K562 (cell line): Measurements from ENCODE around the gene DYNLT5. TPM values are rescaled to one million over a fixed set of nuclear protein-coding genes. Genes with fewer than 3 reads are reported as not detected.
A peak's percentile ranks its signal among the peaks of the same experiment; 100 is the strongest.
"Not testable (repeated sequence)": the region's sequence is repeated elsewhere in the genome, so short reads cannot be mapped to it uniquely, and the experiment has no call there.

Experiments used
- ATAC-seq: fragments of 200-7000 bp; cut with Tn5 transposase; 3 replicates; pipeline ENCODE4 v1.9.1; 2020; ENCODE audit warnings: moderate library complexity
- BruUV-seq: library from RNA; stranded (reverse); fragments of 400-500 nt; replicated peaks from 2 replicates; lab custom pipeline; 2021; lab: Mats Ljungman, UMichigan
- CTCF ChIA-PET: fragments of 300-600 bp; formaldehyde crosslinking; extraction: SDS; loops from one replicate; lab custom pipeline; 2021; ENCODE audit warnings: low intra/inter-chr PET ratio; lab: Yijun Ruan, JAX
- POLR2A ChIA-PET: fragments of 300-600, 350-650 bp; sonication (Branson Sonifier 250); formaldehyde crosslinking; extraction: SDS; loops from one replicate; lab custom pipeline; 2021; ENCODE audit warnings: antibody characterized with exemption, inconsistent platforms; lab: Yijun Ruan, JAX
- DNase-seq, 4 experiments: peaks; one replicate each; pipeline versions ENCODE4 v3.0.0 to v3.0.0-alpha.2; 2011 to 2018; ENCODE audit warnings: low spot score in 3 of 4, mixed read lengths in 3 of 4; ENCODE audit errors: extremely low read depth in 1 of 4
- FAIRE-seq: peaks from 2 replicates; lab custom pipeline; 2011; peaks lifted over from hg19 to GRCh38; lab: Jason Lieb, UNC
- H2AFZ ChIP-seq: 2 replicates; pipeline ENCODE4 v1.6.0; 2011; ENCODE audit warnings: low read depth, low read length, control low read depth, inconsistent platforms
- H3K27ac ChIP-seq: fragments of 200-600 bp; 3 replicates; pipeline ENCODE4 v1.8.0; 2011; ENCODE audit warnings: low read depth, mild to moderate bottlenecking, control low read depth, inconsistent platforms, low read length, moderate library complexity, mixed read lengths; ENCODE audit errors: extremely low read depth
- H3K27me3 ChIP-seq, 2 experiments: fragments of 300-600 bp in 1 of 2; 2 replicates in 1 of 2; 3 replicates in 1 of 2; pipeline versions ENCODE4 v1.6.0 to v1.8.0; 2011; ENCODE audit warnings: inconsistent platforms in 2 of 2, low read length in 2 of 2, mild to moderate bottlenecking in 1 of 2, mixed read lengths in 1 of 2, moderate library complexity in 1 of 2; ENCODE audit not compliant: control insufficient read depth in 2 of 2, insufficient read depth in 2 of 2
- H3K36me3 ChIP-seq: fragments of 300-600 bp; 3 replicates; pipeline ENCODE4 v1.8.0; 2011; ENCODE audit warnings: mild to moderate bottlenecking, low read length, inconsistent platforms; ENCODE audit not compliant: control insufficient read depth, insufficient read depth
- H3K4me1 ChIP-seq, 2 experiments: fragments of 200-600 bp in 1 of 2; replicated peaks in 1 of 2; 2 replicates in 1 of 2; 3 replicates in 1 of 2; pipeline versions ENCODE4 v1.5.1 to v1.8.0; 2011; ENCODE audit warnings: inconsistent platforms in 2 of 2, low read length in 2 of 2, mild to moderate bottlenecking in 1 of 2, mixed read lengths in 1 of 2, moderate library complexity in 1 of 2; ENCODE audit not compliant: control insufficient read depth in 2 of 2, insufficient read depth in 2 of 2
- H3K4me2 ChIP-seq: 2 replicates; pipeline ENCODE4 v1.6.1; 2011; ENCODE audit warnings: low read length, control low read depth, inconsistent platforms, mixed read lengths; ENCODE audit not compliant: insufficient read depth
- H3K4me3 ChIP-seq: fragments of 200-600 bp; sonication (generic), shearing (Covaris generic); 2 replicates; pipeline ENCODE4 v1.5.1; 2016; ENCODE audit warnings: control low read depth, inconsistent platforms
- H3K79me2 ChIP-seq: fragments of 200-600 bp; 3 replicates; pipeline ENCODE4 v1.8.0; 2011; ENCODE audit warnings: low read length, inconsistent platforms; ENCODE audit not compliant: control insufficient read depth, insufficient read depth
- H3K9ac ChIP-seq, 2 experiments: 2 replicates each; pipeline versions ENCODE4 v1.6.0 to v1.6.1; 2011; ENCODE audit warnings: low read depth in 2 of 2, low read length in 2 of 2, control low read depth in 1 of 2, inconsistent platforms in 1 of 2, mild to moderate bottlenecking in 1 of 2, mixed read lengths in 1 of 2; ENCODE audit not compliant: insufficient read depth in 1 of 2
- H3K9me1 ChIP-seq: one replicate; pipeline ENCODE4 v1.6.0; 2011; ENCODE audit warnings: inconsistent platforms, mild to moderate bottlenecking, low read length, moderate library complexity; ENCODE audit not compliant: control insufficient read depth, insufficient read depth
- H3K9me3 ChIP-seq: replicated peaks from 2 replicates; pipeline ENCODE4 v1.5.1; 2011; ENCODE audit warnings: low read depth, low read length, inconsistent platforms; ENCODE audit not compliant: control insufficient read depth, insufficient read depth
- H4K20me1 ChIP-seq: replicated peaks from 2 replicates; pipeline ENCODE4 v1.6.1; 2011; ENCODE audit warnings: low read length, inconsistent platforms, mixed read lengths; ENCODE audit not compliant: control insufficient read depth, insufficient read depth
- BCOR ChIP-seq: fragments of 450-650 bp; IDR thresholded peaks from 2 replicates; pipeline ENCODE4 v1.6.1; 2016
- EGR1 ChIP-seq: fragments of 450-650 bp; conservative IDR thresholded peaks from 2 replicates; pipeline ENCODE4 v1.6.1; 2017; ENCODE audit warnings: mild to moderate bottlenecking
- ESRRB ChIP-seq: fragments of 250-450 bp; sonication (Bioruptor Pico); IDR thresholded peaks from 2 replicates; pipeline ENCODE4 v1.5.0; 2020; ENCODE audit warnings: mild to moderate bottlenecking, moderate library complexity, borderline replicate concordance
- RFX5 ChIP-seq: IDR thresholded peaks from 2 replicates; pipeline ENCODE4 v1.6.1; 2011; ENCODE audit warnings: low read depth, mild to moderate bottlenecking, improper control_type of control experiment, low read length
- SIN3A ChIP-seq, 2 experiments: fragments of 150-350 bp in 1 of 2; IDR thresholded peaks; 2 replicates each; pipeline ENCODE4 v1.6.1; 2011 to 2016; ENCODE audit warnings: borderline replicate concordance in 2 of 2, low read depth in 2 of 2, low read length in 2 of 2, mild to moderate bottlenecking in 2 of 2, moderate library complexity in 2 of 2; ENCODE audit not compliant: control insufficient read depth in 1 of 2
- WGBS: fragments of 100-300 bp; shearing (Covaris generic); methylation state at CpG from one replicate; pipeline ENCODE4 v1.1.6; 2016; ENCODE audit warnings: low coverage, mixed read lengths; ENCODE audit not compliant: insufficient coverage; ENCODE audit errors: missing lambda C conversion rate; 5-methylcytosine and 5-hydroxymethylcytosine counted together
- in situ Hi-C: fragments of 300-500 bp; cut with MboI; formaldehyde crosslinking; loops from 4 replicates; pipeline ENCODE4 v1.15.0; 2018; ENCODE audit warnings: inconsistent platforms, mixed read lengths
- intact Hi-C: fragments of 100-400 bp; cut with micrococcal nuclease; formaldehyde crosslinking; loops from 2 replicates; pipeline ENCODE4 v1.14.2; 2022
- polyA plus RNA-seq, 8 experiments: library from polyadenylated mRNA; depleted of rRNA in 4 of 8; stranded (reverse) in 5 of 8; unstranded in 3 of 8; fragments of >200 nt; fragmentation: Nextera tagmentation in 2 of 8; fragmentation: Illumina TruSeq in 1 of 8; extraction: Ambion mirVana in 2 of 8; extraction: Trizol in 1 of 8; gene quantifications; 2 replicates each; pipeline versions ENCODE4 v1.2.1 to v1.2.3, GENCODE V29; 2011 to 2014; ENCODE audit warnings: inconsistent platforms in 1 of 8, missing spikeins in 1 of 8
- total RNA-seq, 7 experiments: library from RNA; depleted of rRNA in 6 of 7; stranded (reverse); fragments of >200 nt in 6 of 7; fragmentation: Illumina TruSeq in 2 of 7; extraction: Trizol in 2 of 7; gene quantifications; 2 replicates each; pipeline versions ENCODE4 v1.2.1 to v1.2.3, GENCODE V29; 2011 to 2021; ENCODE audit warnings: low replicate concordance in 1 of 7

Gene DYNLT5
- total and polyA plus RNA-seq, 9 of the 15 experiments (the other 6 are each of a cell fraction or from before 2014, with no cell fraction given) = not detected

GRCh38 chr1:66785800-66786199 is 33.5 kb downstream of the DYNLT5 start:
- no CpG with 5 or more reads among the region's 2 CpGs for WGBS
- H2AFZ ChIP-seq, H3K9ac ChIP-seq, FAIRE-seq, H3K27me3 ChIP-seq, H3K36me3 ChIP-seq, H3K27ac ChIP-seq, ATAC-seq, in situ Hi-C loops, POLR2A ChIA-PET, H4K20me1 ChIP-seq, H3K4me1 ChIP-seq, H3K79me2 ChIP-seq, BruUV-seq, intact Hi-C loops, DNase-seq, H3K9me1 ChIP-seq, CTCF ChIA-PET, H3K4me3 ChIP-seq, H3K9me3 ChIP-seq, H3K4me2 ChIP-seq: not testable (repeated sequence)
- peak; percentile 62 for TF ChIP-seq BCOR

DNA sequence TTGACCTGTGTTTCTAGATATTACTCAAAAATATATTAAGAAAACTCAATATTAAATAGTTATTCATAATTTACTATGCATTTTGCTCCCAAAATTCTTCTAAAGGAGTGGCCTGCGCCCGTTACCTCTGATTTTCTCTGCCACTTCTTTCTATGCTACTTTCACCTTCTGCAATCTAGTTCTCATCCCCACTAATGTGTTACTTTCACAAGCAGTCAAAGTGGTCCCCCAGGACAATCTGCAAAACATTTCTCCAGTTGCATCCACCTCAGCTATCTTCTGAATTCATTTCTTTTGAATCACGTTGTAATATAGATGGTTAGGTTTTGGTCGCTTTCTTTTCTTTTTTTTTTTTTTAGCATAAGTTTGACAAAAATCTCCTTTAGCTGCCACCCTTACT is 35.4 kb downstream of the DYNLT5 start:
- H3K27me3 ChIP-seq = no peaks in the 10 kb centered on the region
- no peak for ATAC-seq

More for the DNA sequence above, 35.4 kb downstream of the DYNLT5 start:
- Histone ChIP-seq H3K36me3 (no peaks in the 10 kb centered on the region), H3K79me2 (no peaks in the 10 kb centered on the region), H4K20me1 (no peaks in the 10 kb centered on the region)
- 27% methylated on average over 4 of the region's 4 CpGs for WGBS
- TF ChIP-seq EGR1 = no peak
- no peak for TF ChIP-seq RFX5
- no peak for TF ChIP-seq SIN3A (IDR thresholded peaks at IDR 0.05; ENCODE audit: borderline replicate concordance in 2 of 2, control insufficient read depth in 1 of 2, low read depth in 2 of 2, low read length in 2 of 2)
- no peak for TF ChIP-seq ESRRB
- TF ChIP-seq, all 486 proteins: peak for 0
- Histone ChIP-seq H3K4me3 (no peak overlapping the region), H3K9me1 (no peaks in the 10 kb centered on the region), H3K9me3 (no peaks in the 10 kb centered on the region), H3K9ac (no peak overlapping the region), H3K4me2 (no peak overlapping the region), H2AFZ (no peak overlapping the region), H3K4me1 (no peaks in the 10 kb centered on the region), H3K27ac (no peak overlapping the region)
- no TSS peak for BruUV-seq
- no peak for DNase-seq
- ChIA-PET CTCF (no interaction called here), POLR2A (interaction anchor here (1.3 kb wide), 1 partner anchor 15 kb away, joined by 4 read pairs; no protein-coding TSS in a partner anchor)
- intact Hi-C loops (no loop called here), in situ Hi-C loops (no loop called here)
- FAIRE-seq = no peak
